Measurements from ENCODE around the gene KANTR.
A peak's percentile ranks its signal among the peaks of the same experiment; 100 is the strongest.

The KANTR gene

DNA sequence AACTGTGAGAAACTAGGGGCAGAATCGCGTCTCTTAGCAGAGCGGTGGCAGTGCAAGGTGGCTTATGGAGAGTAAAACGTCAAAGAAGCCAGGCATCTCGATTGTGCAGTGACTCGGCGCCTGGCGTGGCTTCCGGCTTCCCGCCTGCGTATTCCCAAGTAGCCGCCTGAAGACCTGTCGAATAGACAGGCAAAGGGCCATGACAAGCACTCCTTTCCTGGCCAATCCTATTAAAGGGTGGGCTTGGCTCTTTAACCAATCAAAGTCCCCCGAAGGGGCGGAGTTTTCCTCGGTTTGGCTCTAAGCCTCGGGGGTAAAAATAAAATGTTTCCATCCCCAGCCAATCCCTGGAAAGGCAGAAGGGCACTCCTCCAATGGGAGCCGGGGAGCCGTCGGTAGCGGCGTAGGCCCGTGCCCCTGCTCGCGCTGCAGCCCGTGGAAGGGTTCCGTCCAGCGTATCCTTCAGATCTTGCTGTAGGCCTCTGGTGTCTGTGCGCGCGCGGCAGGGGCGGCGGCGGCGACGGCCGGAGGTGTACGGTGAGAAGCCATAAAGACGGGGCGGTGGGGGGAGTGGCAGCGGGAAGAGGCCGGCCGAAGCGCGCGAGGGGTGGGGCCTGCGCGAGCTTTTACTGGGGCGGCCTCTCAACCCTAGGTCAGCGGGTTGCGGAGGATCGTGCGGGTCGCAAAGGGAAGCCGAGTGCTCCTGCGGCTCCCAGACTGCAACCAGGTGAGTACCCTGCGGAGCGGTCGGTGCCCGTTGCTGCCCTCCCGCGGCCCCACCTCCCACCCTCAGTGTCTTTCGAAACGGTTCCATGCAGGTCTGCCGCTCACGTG is at the start of gene KANTR:
Gene KANTR, plus strand, starts transcription at position 395 of the 834 bp plus-strand sequence. CDS start 30,131 bp downstream, outside the sequence.
- DNase-seq (ENCODE audit: low read depth in 2 of 2), result peak; percentile 55 to 73

DNA sequence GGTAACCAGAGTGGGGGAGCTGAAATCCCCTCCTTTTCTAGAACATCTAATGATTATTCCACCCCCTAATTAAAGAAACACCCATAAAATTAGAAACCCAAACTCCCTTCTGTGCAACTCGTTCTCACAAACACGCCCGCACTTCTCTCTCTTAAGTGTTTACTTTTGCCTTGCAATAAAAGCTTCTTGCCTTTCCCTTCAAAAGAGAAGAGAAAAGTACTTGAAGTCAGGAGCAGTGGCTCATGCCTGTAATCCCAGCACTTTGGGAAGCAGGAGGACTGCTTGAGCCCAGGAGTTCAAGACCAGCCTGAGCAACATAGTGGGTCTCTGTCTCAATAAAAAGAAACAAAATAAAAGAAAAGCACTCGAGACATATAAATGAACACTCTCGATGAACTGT is 48.9 kb upstream of the KANTR start:
- no peak for DNase-seq (ENCODE audit: low read depth in 2 of 2)

- no peak for DNase-seq (ENCODE audit: low read depth in 2 of 2)
Measured at GRCh38 chrX:53047228-53047627, 46.7 kb upstream of the KANTR start.

- no peak for DNase-seq (ENCODE audit: low read depth in 2 of 2)
Measured at GRCh38 chrX:53048169-53049126, 45.5 kb upstream of the KANTR start, which contains the start of gene GPR173. TSS of gene GPR173 (plus strand) at chrX:53048789. CDS start at chrX:53076622, 27,833 bp downstream.

DNA sequence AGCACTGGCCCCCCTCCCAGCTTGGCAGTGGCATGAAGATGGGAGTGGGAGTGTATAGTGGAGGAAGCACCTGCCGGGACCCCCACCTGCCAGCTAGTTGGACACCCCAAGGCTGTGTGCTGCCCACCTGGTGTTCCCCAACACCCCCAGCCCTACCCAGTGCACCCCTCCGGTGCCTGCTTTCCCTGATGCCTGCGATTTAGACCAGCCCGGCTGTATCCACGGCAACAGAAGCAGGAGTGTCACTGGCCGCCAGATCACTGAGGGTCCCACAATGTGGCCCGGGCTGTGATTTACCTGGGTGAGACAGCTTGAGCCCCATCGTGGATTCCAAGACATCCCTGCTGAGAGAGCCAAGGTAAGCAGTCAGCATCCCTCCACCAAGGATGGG is 44.8 kb upstream of the KANTR start:
- no peak for DNase-seq (ENCODE audit: low read depth in 2 of 2)

DNA sequence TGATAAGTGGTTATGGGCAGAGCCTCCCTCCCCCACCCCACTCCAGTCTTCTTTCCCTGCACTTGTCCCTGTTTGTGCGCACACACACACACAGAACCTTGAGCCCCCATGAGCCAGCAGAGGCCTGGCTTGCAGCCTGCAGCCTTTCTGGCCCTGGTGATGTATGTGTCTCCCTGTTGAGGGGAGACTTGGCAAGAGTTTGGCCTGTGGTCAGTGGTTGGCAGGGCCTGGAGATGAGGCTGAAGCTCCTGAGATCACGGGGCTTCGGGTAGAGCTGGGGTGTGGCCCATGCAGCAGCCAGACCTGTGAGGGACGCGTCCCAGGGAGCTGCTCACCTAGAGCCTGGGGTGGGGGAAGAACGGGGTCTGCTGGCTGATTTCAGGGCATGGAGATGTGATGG is 43.1 kb upstream of the KANTR start:
- DNase-seq (ENCODE audit: low read depth in 2 of 2), result no peak

DNA sequence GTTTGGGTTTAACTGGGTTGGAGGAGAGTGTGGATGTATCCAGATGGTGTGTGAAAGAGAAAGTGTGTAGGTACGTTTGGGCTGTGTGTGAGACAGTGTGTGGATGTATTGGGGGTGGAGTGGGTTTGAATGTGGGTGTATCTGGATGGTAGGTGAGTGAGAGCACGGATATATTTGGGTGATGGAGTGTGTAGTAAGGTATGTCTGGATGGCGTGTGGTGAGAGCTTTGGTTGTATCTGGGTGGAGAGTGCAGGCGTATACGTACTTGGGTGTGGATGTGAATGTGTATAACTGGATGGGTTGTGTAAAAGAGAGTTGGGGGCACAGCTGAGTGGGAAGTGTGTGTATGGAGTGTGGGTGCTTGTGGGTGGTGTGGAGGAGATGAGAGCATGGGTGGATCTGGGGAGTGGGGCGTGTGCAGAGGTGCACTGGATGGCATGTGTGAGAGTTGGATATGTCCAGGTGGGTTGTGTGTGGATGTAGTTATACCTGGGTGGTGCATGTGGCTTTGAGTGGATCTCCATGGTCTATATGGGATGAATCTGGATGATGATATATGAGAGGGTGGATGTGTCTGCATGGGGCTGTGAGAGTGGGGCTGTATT is 38.6 kb upstream of the KANTR start:
- DNase-seq (ENCODE audit: low read depth in 2 of 2), result no peak

DNA sequence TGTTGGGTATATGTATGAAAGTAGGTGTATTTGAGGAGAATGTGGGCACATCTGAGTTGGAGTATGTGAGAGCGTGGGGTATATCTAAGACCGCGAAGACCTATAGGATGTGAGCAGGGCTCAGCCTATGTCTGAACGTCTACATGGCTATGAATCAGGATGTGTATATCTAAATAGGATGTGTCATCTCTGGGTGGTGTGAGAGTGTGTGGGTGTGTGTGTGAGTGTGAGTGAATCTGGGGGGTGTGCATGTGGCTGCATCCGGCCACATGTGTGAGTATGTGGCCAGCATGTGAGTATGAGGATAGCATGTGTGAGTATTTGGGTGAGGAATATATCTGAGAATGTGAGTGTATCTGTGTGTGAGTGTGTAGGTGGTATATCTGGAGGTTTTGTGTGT is 37.6 kb upstream of the KANTR start:
- DNase-seq (ENCODE audit: low read depth in 2 of 2), result no peak

DNA sequence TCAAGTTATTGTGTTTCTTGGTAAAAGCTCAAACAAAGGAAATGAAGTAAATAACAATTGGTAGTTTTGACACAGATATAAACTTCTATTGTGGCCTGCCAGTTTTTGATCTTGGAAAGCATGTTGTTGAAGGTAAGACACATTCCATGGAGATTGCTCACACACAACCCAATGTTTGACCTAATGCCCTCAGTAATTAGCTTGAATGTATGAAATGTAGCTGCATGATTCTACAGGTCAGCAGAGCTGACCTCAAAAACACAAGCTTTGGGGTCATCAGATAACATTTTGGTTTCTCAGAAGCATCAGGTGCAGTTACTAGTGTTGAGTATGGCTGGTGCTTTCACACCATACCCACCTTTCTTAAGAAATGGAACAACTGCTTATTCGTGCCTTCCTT is 28.8 kb upstream of the KANTR start:
- no peak for DNase-seq (ENCODE audit: low read depth in 2 of 2)

DNA sequence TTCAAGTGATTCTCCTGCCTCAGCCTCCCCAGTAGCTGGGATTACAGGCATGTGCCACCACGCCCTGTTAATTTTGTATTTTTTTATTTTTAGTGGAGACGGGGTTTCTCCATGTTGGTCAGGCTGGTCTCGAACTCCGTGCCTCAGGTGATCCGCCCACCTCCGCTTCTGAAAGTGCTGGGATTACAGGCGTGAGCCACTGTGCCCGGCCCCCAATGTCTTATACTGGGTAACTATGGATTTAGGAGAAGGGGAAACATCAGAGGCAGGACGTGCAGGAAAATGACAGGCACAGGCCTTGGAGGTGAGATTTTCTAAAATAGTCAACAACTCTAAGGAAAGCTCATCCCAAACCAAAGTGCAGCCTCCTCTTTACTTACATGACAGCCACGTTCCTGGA is 22.9 kb upstream of the KANTR start:
- DNase-seq (ENCODE audit: low read depth in 2 of 2), result no peak

DNA sequence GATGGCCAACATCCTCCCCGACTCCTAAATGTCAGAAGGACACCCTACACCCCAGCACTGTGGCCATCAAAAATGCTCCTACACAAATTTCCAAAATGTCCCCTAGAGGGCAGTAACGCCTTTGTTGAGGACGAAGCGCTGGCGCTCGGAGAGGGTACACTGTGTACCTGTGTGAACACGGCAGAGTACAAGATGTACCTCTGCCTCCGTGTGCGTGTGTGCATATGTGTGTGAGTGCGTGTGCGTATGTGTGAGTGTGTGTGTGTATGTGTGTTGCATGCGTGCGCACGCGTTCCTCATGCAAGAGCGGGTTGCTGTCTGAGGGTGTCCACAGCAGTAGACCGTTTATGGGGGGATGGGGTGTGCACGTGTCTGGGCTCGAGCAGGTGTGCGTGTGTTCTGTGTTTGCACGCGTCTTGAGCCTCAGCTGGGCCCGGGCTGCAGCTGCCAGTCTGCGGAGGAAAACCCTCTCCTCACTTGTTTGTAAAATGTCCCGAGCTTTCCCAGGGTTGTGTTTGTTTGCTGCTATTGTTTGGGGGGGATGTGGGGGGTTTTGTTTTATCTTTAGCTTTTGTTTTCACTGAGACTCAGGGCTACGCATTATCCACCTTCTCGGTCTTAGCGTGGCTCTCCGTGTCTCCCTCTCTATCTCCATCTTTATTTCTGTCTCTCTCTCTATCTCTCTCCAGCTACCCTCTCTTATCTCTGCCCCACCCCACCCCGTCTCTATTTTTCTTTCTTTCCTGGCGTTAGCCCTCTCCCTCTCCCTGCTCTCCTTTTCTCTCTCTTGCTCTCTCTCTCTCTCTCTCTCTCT is 22.1 kb upstream of the KANTR start:
- peak in 1 of 2 experiments; percentile 31 for DNase-seq (ENCODE audit: low read depth in 2 of 2)

DNA sequence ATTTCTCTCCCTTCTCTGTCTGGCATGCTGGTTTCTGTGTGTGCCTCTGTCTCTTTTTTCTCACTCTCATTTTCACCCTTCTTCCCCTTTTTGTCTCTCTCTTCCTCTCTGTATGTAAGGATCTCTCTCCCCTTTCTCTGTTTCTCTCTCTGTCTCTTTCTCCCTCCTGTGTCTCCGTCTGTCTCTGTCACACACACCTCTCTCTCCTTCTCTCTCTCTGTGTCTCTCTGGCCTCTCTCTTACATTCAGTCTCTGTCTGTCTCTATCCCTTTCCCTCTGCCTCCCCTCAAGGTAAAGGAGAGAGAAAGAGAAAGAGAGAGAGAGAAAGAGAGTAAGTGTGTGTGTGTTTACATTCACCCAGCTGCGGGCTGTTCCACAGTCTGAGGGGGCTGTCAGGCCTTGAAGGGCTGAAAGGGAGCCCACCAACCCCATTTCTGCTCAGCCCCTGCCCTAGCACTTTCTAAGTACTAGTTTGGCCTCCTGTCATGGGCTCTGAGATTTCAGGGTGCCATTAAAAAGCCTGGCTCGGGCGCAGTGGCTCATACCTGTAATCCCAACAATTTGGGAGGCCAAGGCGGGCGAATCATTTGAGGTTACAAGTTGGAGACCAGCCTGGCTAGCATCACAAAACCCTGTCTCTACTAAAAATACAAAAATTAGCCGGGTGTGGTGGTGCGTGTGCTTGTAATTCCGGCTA is 21.4 kb upstream of the KANTR start:
- no peak for DNase-seq (ENCODE audit: low read depth in 2 of 2)

DNA sequence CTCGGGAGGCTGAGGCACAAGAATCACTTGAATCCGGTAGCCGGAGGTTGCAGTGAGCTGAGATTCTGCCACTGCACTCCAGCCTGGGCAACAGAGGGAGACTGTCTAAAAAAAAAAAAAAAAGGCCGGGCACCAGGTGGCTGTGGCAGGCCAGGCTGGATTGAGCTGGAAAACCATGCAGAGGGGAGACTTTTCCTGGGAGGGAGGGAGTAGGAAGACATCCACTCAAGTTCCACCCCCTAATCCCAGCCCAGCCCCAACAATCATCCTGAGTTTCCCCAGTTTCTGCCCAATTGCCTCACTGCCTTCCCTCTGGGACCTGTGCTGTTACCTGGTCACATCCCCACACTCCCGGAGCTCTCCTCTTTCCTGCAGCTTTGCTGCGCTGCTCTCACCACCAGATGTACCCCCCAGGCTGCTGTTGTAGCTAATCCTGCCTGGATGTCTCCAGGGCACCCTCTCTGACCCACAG is 20.8 kb upstream of the KANTR start:
- no peak for DNase-seq (ENCODE audit: low read depth in 2 of 2)

GRCh38 chrX:53075011-53075410 is 18.9 kb upstream of the KANTR start:
- DNase-seq (ENCODE audit: low read depth in 2 of 2), result no peak

DNA sequence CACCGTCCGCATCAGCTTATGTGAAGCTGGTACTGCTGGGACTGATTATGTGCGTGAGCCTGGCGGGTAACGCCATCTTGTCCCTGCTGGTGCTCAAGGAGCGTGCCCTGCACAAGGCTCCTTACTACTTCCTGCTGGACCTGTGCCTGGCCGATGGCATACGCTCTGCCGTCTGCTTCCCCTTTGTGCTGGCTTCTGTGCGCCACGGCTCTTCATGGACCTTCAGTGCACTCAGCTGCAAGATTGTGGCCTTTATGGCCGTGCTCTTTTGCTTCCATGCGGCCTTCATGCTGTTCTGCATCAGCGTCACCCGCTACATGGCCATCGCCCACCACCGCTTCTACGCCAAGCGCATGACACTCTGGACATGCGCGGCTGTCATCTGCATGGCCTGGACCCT is 17.3 kb upstream of the KANTR start:
- no peak for DNase-seq (ENCODE audit: low read depth in 2 of 2)

DNA sequence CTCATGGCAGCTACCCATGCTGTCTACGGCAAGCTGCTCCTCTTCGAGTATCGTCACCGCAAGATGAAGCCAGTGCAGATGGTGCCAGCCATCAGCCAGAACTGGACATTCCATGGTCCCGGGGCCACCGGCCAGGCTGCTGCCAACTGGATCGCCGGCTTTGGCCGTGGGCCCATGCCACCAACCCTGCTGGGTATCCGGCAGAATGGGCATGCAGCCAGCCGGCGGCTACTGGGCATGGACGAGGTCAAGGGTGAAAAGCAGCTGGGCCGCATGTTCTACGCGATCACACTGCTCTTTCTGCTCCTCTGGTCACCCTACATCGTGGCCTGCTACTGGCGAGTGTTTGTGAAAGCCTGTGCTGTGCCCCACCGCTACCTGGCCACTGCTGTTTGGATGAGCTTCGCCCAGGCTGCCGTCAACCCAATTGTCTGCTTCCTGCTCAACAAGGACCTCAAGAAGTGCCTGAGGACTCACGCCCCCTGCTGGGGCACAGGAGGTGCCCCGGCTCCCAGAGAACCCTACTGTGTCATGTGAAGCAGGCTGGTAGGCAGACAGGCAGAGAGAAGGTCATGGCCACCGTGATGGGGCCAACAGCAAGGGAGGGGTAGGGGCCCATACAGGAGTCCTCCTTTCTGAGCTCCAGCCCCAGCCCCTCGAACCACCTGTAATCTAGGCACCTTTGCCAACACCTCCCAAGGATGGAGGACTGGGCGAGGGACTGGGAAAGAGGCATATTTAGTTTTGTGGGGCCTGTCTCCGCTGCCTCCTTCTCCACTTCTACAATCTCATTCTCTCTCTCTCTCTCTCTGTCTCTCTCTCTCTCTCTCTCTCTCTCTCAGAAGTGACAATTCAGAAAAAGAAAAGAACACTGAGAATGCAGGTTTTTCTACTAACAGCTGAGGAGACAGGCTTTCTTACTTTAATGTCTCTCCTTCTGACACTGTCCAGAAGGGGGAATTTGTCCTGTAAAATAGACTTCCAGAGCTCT is 16.4 kb upstream of the KANTR start:
- no peak for DNase-seq (ENCODE audit: low read depth in 2 of 2)

DNA sequence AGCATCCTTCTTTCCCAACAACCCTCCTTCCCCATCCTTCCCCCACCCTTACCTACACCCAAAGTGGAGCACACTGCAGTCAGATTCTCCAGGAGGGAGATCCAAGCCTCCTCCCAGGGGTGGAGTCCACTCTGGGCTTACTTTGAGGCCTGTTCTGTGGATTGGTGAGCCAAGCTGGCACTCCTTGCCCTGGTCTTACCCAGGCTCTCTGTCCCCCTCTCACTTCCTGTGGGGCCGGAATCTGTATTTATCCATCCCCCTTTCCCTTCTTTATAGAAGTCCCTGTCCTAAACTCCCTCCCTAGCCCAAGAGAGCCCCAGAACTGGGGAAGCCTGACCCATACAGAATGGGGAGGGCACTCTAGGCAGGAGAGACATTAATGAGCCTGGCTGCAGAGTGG is 15.0 kb upstream of the KANTR start:
- DNase-seq (ENCODE audit: low read depth in 2 of 2), result no peak

- DNase-seq (ENCODE audit: low read depth in 2 of 2), result no peak
Measured at GRCh38 chrX:53080628-53081580, 13.0 kb upstream of the KANTR start.
